ENCODE data around the gene PLCH1. TPM values are rescaled to one million over a fixed set of nuclear protein-coding genes. Genes with fewer than 3 reads are reported as not detected.
"Not testable (repeated sequence)": the region's sequence is repeated elsewhere in the genome, so short reads cannot be mapped to it uniquely, and the experiment has no call there.

The PLCH1 gene
- polyA plus RNA-seq, 3 donors, result 10.1 to 12.5 (median 11.0) TPM

DNA sequence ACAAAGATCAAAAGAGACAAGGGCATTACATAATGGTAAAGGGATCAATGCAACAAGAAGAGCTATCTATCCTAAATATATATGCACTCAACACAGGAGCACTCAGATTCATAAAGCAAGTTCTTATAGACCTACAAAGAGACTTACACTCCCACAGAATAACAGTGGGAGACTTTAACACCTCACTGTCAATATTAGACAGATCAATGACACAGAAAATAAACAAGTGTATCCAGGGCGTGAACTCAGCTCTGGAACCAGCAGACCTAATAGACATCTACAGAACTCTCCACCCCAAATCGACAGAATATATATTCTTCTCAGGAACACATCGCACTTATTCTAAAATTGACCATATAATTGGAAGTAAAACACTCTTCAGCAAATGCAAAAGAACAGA lies 122.2 kb downstream of the PLCH1 start:
- DNase-seq (ENCODE audit: extremely low read depth in 1 of 11, low read depth in 9 of 11, low spot score in 4 of 11), result not testable (repeated sequence)

DNA sequence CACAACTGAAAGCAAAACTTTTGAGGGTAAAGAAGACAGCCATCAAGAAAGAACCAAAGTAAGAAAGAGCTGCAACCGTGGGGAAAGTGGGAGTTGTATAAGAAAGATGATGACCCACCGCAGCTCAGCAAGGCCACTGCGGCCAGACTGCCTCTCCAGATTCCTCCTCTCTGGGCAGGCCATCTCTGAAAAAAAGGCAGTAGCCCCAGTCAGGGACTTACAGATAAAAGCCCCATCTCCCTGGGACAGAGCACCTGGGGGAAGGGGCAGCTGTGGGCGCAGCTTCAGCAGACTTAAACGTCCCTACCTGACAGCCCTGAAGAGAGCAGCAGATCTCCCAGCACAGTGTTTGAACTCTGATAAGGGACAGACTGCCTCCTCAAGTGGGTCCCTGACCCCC lies 124.3 kb downstream of the PLCH1 start:
- not testable (repeated sequence) for DNase-seq (ENCODE audit: extremely low read depth in 1 of 11, low read depth in 9 of 11, low spot score in 4 of 11)

DNA sequence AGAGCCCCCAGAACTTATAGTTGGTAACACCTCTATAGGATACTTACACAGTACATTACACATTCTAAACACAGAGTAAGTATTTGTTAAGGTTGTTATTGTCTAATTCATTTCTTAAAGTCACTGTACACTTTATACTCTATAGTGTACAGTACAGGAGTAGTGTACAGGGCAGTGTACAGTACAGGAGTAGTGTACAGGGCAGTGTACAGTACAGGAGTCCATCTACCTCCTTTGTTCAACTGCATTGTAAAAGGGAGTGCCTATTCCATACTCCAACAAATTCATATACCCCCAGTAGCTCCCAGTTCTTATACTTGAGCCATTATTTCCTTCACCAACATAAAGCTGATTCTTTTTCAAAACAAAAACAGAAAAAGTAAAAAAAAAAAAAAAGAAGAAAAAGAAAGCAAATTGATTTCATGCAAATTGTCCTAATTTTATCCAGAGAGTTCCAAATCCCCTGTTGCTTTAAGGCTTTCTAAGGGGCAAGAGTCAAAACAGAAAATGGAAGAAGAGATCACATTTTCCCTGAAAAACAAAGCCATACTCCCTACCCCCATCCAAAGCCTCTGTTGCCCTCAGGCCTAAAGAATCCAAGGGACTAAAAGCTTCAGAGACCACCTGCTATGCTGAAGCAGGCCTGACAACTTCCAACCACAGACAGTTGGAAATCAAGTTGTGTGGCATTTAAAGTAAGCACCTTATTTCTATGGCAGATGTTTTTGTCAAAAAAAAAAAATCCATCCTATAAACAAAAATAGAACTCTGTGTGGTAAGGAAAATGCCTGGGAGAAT lies 125.6 kb downstream of the PLCH1 start:
- no peak for DNase-seq (ENCODE audit: extremely low read depth in 1 of 11, low read depth in 9 of 11, low spot score in 4 of 11)

DNA sequence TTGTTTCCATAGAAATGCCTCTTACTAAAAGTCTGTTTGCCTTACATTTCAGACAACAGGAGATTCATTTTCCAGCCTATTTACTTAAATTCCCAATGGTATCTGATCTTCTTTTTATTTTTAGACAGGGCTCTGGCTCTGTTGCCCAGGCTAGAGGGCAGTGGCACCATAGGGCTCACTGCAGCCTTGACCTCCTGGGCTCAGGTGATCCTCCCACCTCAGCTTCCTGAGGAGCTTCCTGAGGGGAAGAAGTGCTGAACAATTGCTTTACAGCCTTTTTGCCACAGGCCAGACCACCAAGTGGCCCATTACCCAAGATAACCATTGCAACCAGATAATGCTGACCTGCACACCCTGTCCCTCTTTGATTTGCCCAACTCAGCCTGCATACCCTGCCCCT lies 126.3 kb downstream of the PLCH1 start:
- no peak for DNase-seq (ENCODE audit: extremely low read depth in 1 of 11, low read depth in 9 of 11, low spot score in 4 of 11)

DNA sequence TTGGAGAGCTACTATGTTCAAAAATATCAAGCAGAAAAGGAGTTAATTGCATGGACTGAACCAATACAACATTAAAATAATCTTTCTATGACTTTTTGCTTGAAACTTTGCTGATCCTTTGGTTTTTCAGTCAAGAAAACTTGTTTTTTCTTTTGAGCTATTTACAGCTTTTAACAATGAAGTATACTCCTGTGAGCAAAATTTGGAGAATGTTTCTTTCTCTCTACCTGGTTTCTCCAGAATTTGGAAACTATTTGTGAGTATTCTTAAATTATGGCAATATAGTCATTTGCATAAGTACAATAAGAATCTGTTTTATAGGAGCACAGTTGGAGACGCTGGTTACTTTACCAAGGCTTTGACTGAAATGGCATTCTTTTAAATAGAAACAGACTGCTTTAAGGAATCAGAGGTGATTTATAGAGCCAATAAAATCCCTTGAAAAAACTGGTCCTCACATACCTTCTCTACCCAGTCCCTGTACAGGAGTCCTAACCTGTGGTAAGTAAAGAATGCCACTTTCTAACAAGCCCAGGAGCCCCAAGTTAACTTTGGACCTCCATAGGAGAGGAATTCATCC lies 127.4 kb downstream of the PLCH1 start:
- DNase-seq (ENCODE audit: extremely low read depth in 1 of 11, low read depth in 9 of 11, low spot score in 4 of 11), result no peak

DNA sequence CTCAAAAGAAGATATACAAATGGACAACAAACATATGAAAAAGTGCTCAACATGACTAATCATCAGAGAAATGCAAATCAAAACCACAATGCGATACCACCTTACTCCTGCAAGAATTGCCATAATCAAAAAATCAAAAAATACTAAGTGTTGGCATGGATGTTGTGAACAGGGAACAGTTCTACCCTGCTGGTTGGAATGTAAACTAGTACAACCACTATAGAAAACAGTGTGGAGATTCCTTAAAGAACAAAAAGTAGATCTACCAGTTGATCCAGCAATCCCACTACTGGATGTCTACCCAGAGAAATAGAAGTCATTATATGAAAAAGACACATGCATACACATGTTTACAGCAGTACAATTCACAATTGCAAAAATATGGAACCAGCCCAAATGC lies 129.7 kb downstream of the PLCH1 start:
- not testable (repeated sequence) for DNase-seq (ENCODE audit: extremely low read depth in 1 of 11, low read depth in 9 of 11, low spot score in 4 of 11)

DNA sequence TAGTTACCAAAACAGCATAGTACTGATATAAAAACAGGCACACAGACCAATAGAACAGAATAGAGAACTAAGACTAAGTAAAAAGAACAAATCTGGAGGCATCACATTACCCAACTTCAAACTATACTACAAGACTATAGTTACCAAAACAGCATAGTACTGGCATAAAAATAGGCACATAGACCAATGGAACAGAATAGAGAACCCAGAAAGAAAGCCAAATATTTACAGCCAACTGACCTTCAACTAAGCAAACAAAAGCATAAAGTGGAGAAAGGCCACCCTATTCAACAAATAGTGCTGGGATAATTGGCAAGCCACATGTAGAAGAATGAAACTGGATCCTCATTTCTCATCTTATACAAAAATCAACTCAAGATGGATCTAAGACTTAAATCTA lies 130.5 kb downstream of the PLCH1 start:
- not testable (repeated sequence) for DNase-seq (ENCODE audit: extremely low read depth in 1 of 11, low read depth in 9 of 11, low spot score in 4 of 11)

DNA sequence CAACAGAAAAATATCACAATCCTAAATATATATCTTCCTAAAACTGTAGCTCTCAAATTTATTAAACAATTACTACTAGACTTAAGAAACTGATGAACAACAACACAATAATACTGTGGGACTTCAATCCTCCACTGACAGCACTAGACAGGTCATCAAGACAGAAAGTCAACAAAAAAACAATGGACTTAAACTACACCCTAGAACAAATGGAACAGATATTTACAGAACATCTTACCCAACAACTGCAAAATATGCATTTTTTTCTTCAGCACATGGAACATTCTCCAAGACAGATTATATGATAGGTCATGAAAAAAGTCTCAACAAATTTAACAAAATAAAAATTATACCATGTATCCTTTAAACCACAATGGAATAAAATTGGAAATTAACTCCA lies 133.4 kb downstream of the PLCH1 start:
- DNase-seq (ENCODE audit: extremely low read depth in 1 of 11, low read depth in 9 of 11, low spot score in 4 of 11), result no peak

DNA sequence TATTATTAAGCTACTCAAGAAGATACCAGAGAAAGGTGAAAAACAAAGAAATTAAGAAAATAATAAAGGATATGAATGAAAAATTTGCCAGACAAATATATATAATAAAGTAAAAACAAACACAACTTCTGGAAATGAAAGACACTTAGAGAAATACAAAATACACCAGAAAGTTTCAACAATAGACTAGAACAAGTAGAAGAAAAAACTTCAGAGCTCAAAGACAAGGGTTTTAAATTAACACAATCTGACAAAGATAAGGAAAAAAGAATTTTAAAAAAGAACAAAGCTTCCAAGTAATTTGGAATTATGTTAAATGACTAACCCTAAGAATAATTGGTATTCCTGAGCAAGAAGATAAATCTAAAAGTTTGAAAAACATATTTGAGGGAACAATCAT lies 135.3 kb downstream of the PLCH1 start:
- DNase-seq (ENCODE audit: extremely low read depth in 1 of 11, low read depth in 9 of 11, low spot score in 4 of 11), result no peak

DNA sequence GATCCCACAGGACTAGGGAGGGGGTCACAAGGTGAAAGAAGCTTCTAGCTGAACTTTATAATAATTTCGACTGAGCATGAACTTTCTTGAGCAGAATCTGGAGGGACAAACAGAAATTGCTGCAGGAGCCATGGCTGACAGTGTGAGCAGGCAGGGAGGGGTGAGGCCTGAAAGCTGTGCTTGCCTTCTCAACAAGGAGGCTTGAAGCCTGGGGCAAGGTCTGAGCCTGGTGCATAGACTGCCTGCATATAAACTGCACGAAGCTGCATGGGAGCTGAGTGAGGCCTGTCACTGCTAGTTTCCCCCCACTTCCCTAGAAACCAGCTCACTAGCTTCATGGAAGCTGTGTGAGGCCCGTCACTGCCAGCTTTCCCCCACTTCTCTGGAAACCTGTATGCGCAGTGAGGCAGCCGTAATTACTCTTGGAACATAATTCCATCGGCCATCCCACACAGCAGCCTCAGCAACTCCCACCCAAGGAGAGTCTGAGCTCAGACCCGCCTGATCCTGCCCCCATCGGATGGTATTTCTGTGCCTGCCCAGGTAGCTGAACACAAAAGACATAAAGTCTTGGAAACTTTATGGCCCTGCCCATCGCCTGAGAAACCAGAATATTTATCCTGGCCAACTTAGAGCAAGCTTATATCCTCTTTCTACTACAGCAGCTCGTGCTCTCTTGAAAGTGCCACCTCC lies 136.5 kb downstream of the PLCH1 start:
- DNase-seq (ENCODE audit: extremely low read depth in 1 of 11, low read depth in 9 of 11, low spot score in 4 of 11), result peak in 6 of 11 donors; percentile 8 to 22 (median 14)

DNA sequence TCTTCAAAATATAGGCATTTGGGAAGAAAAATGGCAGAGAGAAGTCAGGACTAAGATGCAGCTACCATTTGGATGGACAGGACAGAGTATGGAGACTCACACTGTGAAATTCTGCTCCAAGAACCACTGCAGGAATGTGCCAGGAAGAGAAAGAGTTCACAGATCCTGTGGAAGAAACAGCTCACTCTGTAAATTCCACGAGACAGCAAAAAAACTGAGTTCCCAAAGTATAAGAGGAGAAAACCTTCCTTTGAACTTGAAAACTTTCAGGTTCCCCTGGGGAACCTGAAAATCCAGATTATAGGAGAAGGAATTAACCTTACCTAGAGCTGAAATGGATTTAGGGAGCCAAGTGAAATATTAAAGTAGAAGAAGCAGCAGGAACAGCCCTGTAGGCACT lies 137.1 kb downstream of the PLCH1 start:
- DNase-seq (ENCODE audit: extremely low read depth in 1 of 11, low read depth in 9 of 11, low spot score in 4 of 11), result no peak

DNA sequence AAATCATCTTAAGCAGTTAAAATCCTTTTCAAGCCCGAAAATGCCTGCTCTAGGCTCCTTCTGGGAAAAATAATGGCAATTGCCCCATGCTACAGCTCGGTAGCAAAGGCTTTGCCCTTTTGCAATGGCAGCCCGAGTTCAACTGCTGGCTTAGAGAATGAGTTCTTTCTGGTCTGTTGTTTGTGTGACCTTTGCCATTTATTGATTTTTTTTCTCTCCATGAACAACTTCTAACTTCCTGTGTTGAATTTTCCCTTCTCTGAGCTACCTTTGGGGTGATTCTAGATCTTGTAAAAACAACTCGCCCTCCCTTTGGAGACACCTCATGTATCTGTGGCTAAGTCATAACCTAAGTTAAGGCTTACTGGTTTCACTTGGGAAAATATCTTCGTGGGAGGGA lies 139.3 kb downstream of the PLCH1 start:
- no peak for DNase-seq (ENCODE audit: extremely low read depth in 1 of 11, low read depth in 9 of 11, low spot score in 4 of 11)

DNA sequence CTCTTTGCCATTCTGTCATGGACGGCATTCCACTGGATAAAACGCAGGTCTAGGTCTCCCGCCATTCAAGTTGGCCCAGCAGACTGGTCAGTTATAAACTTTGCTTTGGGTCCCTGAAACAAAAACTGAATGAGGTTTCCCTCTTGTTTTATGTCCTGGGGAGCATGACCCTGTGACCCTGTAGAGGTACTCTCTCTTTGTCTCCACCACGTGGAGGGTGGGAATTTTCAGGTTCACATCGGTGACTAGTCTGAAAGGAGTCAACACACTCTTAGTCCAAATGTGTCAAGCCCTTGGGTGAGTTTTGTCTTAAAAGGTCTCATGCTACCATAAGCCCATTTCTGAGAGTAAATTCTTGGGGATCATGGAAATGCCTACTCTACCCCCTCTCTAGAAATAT lies 139.9 kb downstream of the PLCH1 start:
- DNase-seq (ENCODE audit: extremely low read depth in 1 of 11, low read depth in 9 of 11, low spot score in 4 of 11), result no peak

DNA sequence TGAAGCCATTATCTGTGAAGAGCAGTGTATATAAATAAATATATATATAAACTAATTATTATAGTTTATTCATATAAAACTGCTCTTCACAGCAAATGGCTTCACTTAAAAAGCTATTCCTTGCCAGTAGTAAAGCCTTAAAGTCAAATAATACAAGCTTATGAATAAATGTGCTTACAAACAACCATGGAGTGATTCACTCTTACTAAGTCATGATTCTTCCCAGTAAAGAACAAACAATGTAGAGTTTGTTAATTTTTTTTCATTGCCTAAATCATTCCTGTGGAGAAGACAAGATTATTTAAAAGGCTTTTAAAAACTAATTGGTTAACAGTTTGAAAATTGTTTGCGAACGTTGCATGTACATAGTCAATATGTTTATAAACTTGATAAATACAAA lies 140.7 kb downstream of the PLCH1 start:
- no peak for DNase-seq (ENCODE audit: extremely low read depth in 1 of 11, low read depth in 9 of 11, low spot score in 4 of 11)

DNA sequence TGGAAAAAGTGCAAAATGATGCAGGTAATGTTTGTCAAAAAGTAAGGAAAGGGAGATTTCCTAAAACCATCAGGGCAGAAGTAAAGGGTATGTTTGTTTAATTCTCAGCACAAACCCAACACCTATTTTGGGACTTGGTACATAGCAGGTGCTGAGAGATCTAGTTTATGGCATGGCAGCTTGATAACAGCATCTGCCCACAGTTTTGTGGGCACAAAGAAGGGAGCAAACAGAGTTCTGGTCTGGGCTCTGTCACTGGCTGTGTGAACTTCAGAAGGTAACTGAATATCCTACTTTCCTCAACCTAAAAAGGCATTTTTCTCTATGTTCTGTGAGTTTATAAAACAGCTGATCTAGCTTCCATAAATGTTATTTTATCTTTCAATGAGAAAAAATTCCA lies 141.6 kb downstream of the PLCH1 start:
- DNase-seq (ENCODE audit: extremely low read depth in 1 of 11, low read depth in 9 of 11, low spot score in 4 of 11), result no peak

DNA sequence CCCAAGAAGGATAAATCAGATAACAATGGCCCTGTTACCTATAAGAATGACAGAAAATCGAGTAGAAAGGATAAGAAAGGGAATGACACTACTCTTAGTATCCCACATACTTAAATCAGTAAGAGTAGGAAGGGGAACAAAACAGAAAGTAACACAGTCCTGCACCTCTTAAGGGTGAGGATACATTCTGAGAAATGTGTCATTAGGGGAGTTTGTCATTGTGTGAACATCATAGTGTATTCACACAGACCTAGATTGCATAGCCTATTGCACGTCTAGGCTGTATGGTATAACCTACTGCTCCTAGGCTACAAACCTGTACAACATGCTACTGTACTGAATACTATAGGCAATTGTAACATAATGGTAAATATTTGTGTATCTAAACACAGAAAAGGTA lies 142.6 kb downstream of the PLCH1 start:
- DNase-seq (ENCODE audit: extremely low read depth in 1 of 11, low read depth in 9 of 11, low spot score in 4 of 11), result no peak

DNA sequence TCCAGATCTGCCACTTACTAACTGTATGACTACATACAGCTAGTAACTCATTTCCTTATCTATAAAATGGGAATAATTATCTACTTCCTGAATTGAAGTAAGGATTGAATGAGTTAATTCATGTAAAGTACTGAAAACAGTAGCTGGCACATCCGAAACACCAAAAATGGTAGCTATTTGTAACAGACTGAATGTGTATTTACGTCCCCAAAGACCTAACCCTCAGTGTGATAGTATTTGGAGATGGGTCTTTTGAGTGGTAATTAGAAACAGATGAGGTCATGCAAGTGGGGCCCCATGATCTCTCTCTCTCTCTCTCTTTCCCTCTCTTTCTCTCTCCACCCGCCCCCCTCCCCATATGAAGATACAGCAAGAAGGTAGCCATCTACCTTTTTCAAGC lies 146.2 kb downstream of the PLCH1 start:
- no peak for DNase-seq (ENCODE audit: extremely low read depth in 1 of 11, low read depth in 9 of 11, low spot score in 4 of 11)

DNA sequence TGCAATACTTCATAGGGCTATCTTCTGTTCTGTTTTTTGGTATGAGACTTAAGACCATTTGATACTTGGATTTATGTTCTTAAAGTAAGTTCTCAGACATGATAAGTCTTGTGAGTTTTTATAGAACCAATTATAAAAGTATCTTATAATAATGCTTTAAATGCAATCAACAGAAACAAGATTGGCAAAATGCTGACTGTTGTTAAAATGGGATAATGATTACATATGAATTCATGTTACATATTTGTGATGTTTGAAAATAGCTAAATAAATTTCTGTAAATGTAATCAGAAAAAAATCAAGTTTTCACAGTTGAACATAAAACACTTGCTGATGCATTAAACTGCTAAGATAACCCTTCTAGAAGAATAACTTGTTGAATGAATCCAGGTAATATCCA lies 148.3 kb downstream of the PLCH1 start:
- no peak for DNase-seq (ENCODE audit: extremely low read depth in 1 of 11, low read depth in 9 of 11, low spot score in 4 of 11)

DNA sequence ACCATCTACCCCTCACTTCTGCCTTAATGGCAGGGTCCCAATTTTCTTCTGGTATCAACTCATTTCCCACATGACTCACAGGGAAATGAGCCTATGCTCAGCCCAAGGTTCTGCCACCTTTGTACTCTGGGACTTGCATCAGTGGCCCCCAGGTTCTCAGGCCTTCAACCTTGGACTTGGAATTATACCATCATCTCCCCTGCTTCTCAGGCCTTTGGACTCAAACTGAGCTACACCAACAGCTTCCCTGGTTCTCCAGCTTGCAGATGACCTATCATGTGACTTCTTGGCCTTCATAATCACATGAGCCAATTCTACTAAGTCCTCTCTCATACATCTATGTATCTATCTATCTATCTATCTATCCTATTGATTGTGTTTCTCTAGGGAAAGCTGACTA lies 149.5 kb downstream of the PLCH1 start:
- DNase-seq (ENCODE audit: extremely low read depth in 1 of 11, low read depth in 9 of 11, low spot score in 4 of 11), result no peak

DNA sequence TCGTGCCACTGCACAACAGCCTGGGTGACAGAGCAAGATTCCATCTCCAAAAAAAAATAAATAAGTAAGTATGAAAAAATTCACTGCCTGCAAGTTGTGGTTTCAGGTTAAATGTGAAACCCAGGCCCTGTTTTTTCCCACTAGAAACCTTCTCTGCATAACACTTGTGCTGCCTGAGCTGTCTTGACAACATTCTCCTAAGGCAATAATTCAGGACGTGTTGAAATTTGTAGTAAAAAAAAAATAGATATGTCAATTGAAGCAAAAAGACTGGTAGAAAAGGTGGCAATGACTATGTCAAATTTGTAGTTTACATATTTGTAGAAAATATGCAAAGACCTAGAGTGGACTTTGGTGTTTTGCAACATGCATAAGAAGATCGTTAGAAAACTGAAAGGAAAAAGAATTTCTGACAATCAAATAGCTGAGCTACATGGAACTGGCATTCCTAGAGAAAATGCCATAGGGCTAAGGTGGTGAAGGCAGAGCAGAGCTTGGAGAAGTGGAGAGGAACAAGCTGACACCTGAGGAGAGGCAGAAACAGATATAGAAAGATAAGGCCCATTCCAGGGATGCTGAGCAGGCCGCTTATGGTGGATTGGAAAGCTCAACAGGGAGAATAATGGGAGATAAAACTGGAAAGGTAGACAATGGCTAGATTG lies 150.2 kb downstream of the PLCH1 start:
- no peak for DNase-seq (ENCODE audit: extremely low read depth in 1 of 11, low read depth in 9 of 11, low spot score in 4 of 11)
